Lower lobe of right lung (tissue), 2 donors: Measurements from ENCODE around the gene OPA1. TPM values are rescaled to one million over a fixed set of nuclear protein-coding genes. Genes with fewer than 3 reads are reported as not detected.

Experiments used
- ATAC-seq, 2 donors: fragments of 200-7000 bp; cut with Tn5 transposase; one replicate each; pipeline ENCODE4 v1.9.1; 2020 to 2022; ENCODE audit warnings: mild to moderate bottlenecking in 2 of 2, moderate library complexity in 2 of 2
- DNase-seq: peaks from one replicate; pipeline ENCODE4 v3.0.0-alpha.2; 2020
- H3K27ac ChIP-seq: fragments of 200-600 bp; one replicate; pipeline ENCODE4 v1.8.0; 2022
- H3K27me3 ChIP-seq: fragments of 200-600 bp; one replicate; pipeline ENCODE4 v1.8.0; 2022; ENCODE audit warnings: low read depth
- H3K36me3 ChIP-seq: fragments of 200-600 bp; one replicate; pipeline ENCODE4 v1.8.0; 2022; ENCODE audit warnings: mild to moderate bottlenecking
- H3K4me1 ChIP-seq: fragments of 200-600 bp; one replicate; pipeline ENCODE4 v1.8.0; 2022
- H3K4me3 ChIP-seq: fragments of 200-600 bp; one replicate; pipeline ENCODE4 v1.8.0; 2022; ENCODE audit warnings: mild to moderate bottlenecking
- H3K9me3 ChIP-seq: fragments of 200-600 bp; one replicate; pipeline ENCODE4 v1.8.0; 2022
- intact Hi-C: fragments of 100-400 bp; cut with DNase I; formaldehyde crosslinking; loops from one replicate; pipeline ENCODE4 v1.11.0; 2022
- total RNA-seq: library from RNA; stranded (reverse); fragmentation: NEBNext Ultra II Directional; extraction: Animal tissue kit (Norgen Biotek cat#: 25700); gene quantifications from one replicate; pipeline ENCODE4 v1.2.1, GENCODE V29; 2021
- TF ChIP-seq, protein P1 (sequence below): fragments of 200-600 bp; IDR thresholded peaks from one replicate; pipeline ENCODE4 v1.8.0; 2022; ENCODE audit warnings: antibody characterized with exemption, mild to moderate bottlenecking
- donor health status: DM: no; HTN: yes; CAD: no; lungs with severe emphysema.

The OPA1 gene
- total RNA-seq, 1 donor from 2014 or later, result 44.0 TPM

DNA sequence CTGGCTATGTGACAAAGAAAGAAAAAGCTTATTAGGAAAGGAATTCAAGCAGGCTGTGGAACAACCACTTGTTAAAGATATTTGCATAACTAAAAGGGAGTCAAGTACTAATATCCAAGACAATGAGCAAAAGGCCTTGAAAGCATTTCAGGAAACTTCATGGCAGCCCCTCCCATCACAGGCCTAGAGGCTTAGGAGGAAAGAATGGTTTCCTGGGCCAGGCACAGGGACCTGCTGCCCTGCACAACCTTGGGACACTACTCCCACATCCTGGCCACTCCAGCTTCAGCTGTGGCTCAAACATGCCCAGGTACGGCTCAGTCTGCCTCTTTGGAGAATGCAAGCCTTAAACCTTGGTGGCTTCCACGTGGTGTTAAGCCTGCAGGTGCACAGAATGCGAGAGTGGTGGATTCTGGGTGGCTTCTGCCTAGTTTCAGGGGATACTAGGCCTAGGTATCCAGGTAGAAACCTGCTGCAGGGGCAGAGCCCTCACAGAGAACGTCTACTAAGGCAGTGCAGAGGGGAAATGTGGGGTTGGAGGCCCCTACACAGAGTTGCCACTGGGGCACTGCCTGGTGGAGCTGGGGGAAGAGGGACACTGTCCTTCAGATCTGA lies 121.6 kb downstream of the OPA1 start:
- Histone ChIP-seq H3K9me3 (peaks cover 10% of the 10 kb centered on the region), H3K4me3 (no peak overlapping the region), H3K27ac (no peak overlapping the region), H3K36me3 (no peaks in the 10 kb centered on the region), H3K4me1 (no peaks in the 10 kb centered on the region), H3K27me3 (no peaks in the 10 kb centered on the region)
- intact Hi-C loops, result no loop called here
- ATAC-seq (no peak), DNase-seq (no peak)
- TF ChIP-seq, protein P1, sequence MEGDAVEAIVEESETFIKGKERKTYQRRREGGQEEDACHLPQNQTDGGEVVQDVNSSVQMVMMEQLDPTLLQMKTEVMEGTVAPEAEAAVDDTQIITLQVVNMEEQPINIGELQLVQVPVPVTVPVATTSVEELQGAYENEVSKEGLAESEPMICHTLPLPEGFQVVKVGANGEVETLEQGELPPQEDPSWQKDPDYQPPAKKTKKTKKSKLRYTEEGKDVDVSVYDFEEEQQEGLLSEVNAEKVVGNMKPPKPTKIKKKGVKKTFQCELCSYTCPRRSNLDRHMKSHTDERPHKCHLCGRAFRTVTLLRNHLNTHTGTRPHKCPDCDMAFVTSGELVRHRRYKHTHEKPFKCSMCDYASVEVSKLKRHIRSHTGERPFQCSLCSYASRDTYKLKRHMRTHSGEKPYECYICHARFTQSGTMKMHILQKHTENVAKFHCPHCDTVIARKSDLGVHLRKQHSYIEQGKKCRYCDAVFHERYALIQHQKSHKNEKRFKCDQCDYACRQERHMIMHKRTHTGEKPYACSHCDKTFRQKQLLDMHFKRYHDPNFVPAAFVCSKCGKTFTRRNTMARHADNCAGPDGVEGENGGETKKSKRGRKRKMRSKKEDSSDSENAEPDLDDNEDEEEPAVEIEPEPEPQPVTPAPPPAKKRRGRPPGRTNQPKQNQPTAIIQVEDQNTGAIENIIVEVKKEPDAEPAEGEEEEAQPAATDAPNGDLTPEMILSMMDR, result no peak

DNA sequence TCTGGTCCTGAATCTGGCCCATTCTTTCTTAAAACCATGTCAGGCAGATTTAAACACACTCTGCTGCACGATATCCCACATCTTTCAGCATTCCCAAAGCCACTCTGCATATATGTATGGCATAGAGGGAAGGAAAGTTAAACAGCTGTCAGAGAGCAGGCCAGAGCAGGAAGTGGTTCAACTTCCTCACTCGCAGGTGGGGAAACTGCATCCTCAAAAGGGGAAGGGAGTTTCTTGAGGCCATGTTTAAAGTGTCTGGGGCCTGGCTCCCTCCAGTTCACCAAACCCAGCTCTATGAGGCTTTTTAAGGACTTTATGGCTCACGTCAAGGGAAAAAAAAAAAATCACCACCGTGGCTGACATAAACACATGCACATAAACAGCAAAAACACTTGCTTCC lies 123.1 kb downstream of the OPA1 start:
- TF ChIP-seq, protein P1, result no peak
- intact Hi-C loops, result no loop called here
- Histone ChIP-seq H3K9me3 (peaks cover 10% of the 10 kb centered on the region), H3K27me3 (no peaks in the 10 kb centered on the region), H3K36me3 (no peaks in the 10 kb centered on the region), H3K4me1 (no peaks in the 10 kb centered on the region), H3K27ac (no peak overlapping the region), H3K4me3 (no peak overlapping the region)
- DNase-seq (no peak), ATAC-seq (peak in 1 of 2 donors; percentile 60)

DNA sequence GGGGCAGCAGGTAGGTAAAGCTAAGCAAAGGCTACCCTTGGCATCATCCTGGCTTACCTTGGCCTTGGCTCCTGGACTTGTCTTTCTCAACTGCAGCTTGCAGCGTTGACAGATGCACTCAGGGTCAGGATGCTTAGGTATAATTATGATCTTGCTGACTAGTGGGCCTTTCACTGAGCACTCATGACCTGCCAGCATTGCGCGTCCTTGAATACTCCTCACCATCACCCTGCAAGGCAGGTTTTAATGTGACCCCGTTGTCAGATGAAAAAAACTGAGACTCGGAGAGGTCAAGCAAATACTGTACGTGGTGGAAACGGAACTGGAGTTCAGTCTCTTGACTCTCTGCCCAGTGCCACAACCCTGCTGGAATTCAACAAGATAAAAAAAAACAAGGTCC lies 126.7 kb downstream of the OPA1 start:
- intact Hi-C loops, result no loop called here
- TF ChIP-seq, protein P1, result no peak

DNA sequence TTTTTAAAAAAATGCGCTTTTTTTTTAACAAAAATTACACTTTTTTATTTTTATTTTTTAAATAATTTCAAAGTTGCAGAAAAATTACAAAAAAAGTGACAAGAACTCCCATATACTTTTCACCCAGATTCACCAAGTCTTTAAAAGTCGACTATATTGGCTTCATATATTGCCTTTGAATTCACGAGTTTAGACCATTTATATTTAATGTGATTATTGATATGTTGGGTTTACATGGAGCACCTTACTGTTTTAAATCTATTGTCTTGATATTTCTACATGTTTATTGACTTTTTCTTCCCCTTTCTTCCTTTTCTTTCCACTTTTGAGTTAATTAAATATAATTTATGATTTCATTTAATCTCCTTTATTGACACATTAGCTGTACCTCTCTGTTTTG lies 127.2 kb downstream of the OPA1 start:
- no peaks in the 10 kb centered on the region for H3K4me1 ChIP-seq
- H3K9me3 ChIP-seq, result no peaks in the 10 kb centered on the region
- H3K27ac ChIP-seq, result no peak overlapping the region
- DNase-seq, result no peak
- no peak for ATAC-seq
- TF ChIP-seq, protein P1, result no peak
- H3K4me3 ChIP-seq, result no peak overlapping the region
- no peaks in the 10 kb centered on the region for H3K27me3 ChIP-seq
- intact Hi-C loops, result no loop called here
- no peaks in the 10 kb centered on the region for H3K36me3 ChIP-seq

More for the DNA sequence above, 126.7 kb downstream of the OPA1 start:
- H3K27me3 ChIP-seq, result no peaks in the 10 kb centered on the region
- H3K27ac ChIP-seq, result no peak overlapping the region
- no peaks in the 10 kb centered on the region for H3K4me1 ChIP-seq
- DNase-seq (no peak), ATAC-seq (no peak)
- no peak overlapping the region for H3K4me3 ChIP-seq
- peaks cover 1% of the 10 kb centered on the region for H3K9me3 ChIP-seq
- no peaks in the 10 kb centered on the region for H3K36me3 ChIP-seq

DNA sequence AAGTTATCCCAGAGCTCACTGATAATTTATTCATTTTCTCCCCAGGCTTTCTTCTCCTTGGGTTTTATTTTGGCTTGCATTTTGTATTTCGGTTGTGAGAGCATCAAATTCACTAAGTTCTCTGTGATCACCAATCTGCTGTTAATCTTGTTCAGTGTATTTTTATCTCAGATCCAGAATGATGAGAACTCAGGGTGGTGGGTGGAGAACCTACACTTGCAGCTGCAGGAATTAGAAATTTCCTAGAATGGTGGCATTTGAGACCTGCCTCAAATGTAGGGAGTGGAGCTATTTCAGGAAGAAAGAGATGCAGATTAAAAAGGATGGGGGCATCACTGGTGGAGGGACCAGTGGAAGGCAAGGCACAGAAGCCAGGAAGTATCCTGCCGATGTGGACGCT lies 129.6 kb downstream of the OPA1 start:
- intact Hi-C loops, result no loop called here
- H3K36me3 ChIP-seq, result no peaks in the 10 kb centered on the region
- H3K27me3 ChIP-seq, result no peaks in the 10 kb centered on the region
- ATAC-seq (no peak), DNase-seq (no peak)
- TF ChIP-seq, protein P1, result no peak
- no peak overlapping the region for H3K27ac ChIP-seq
- no peak overlapping the region for H3K4me3 ChIP-seq
- H3K9me3 ChIP-seq, result no peaks in the 10 kb centered on the region
- H3K4me1 ChIP-seq, result no peaks in the 10 kb centered on the region

DNA sequence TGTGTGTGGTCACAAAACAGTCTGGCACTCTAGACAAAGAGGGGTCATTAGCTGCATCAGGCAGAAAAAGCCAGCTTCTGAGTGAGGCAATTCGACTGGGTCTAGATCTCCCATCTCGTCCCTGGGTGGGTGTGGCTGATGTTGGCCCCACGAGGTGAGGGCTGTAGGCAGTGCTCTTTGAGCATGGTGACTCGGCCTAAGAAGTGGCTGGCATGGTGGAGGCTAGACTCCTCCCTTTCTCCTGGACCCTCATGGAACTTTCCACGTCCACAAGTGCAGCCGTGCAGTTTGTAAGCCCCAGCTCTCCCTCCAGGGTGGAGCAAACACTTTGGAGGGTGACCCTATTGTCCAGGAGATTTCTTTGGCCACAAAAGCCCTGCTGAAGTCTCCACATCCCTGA lies 134.1 kb downstream of the OPA1 start:
- Histone ChIP-seq H3K4me3 (no peak overlapping the region), H3K4me1 (no peaks in the 10 kb centered on the region), H3K9me3 (no peaks in the 10 kb centered on the region), H3K27ac (no peak overlapping the region), H3K36me3 (no peaks in the 10 kb centered on the region), H3K27me3 (peaks cover 7% of the 10 kb centered on the region)
- TF ChIP-seq, protein P1, result no peak
- ATAC-seq (no peak), DNase-seq (no peak)
- intact Hi-C loops, result no loop called here
